Measurements from ENCODE around the gene MAPK14. TPM values are rescaled to one million over a fixed set of nuclear protein-coding genes. Genes with fewer than 3 reads are reported as not detected.

MAPK14 gene
- polyA plus RNA-seq, 3 donors = 54.4 to 57.7 (median 54.5) TPM

- DNase-seq (ENCODE audit: low read depth in 3 of 3, low spot score in 2 of 3) = no peak
These were observed 6.8 kb downstream of the MAPK14 start for GRCh38 chr6:36034441-36034840.

GRCh38 chr6:36035225-36035624 is 7.6 kb downstream of the MAPK14 start:
- DNase-seq (ENCODE audit: low read depth in 3 of 3, low spot score in 2 of 3) = no peak

GRCh38 chr6:36038120-36038876 is 10.7 kb downstream of the MAPK14 start:
- DNase-seq (ENCODE audit: low read depth in 3 of 3, low spot score in 2 of 3) = no peak

GRCh38 chr6:36039112-36039511 is 11.5 kb downstream of the MAPK14 start:
- no peak for DNase-seq (ENCODE audit: low read depth in 3 of 3, low spot score in 2 of 3)

GRCh38 chr6:36040958-36041357 is 13.3 kb downstream of the MAPK14 start:
- DNase-seq (ENCODE audit: low read depth in 3 of 3, low spot score in 2 of 3) = no peak

- DNase-seq (ENCODE audit: low read depth in 3 of 3, low spot score in 2 of 3) = no peak
These were observed 15.1 kb downstream of the MAPK14 start for GRCh38 chr6:36042618-36043260.

- no peak for DNase-seq (ENCODE audit: low read depth in 3 of 3, low spot score in 2 of 3)
These were observed 22.0 kb downstream of the MAPK14 start for GRCh38 chr6:36049582-36049981.

GRCh38 chr6:36050305-36050704 is 22.7 kb downstream of the MAPK14 start:
- DNase-seq (ENCODE audit: low read depth in 3 of 3, low spot score in 2 of 3) = no peak

- no peak for DNase-seq (ENCODE audit: low read depth in 3 of 3, low spot score in 2 of 3)
These were observed 23.5 kb downstream of the MAPK14 start for GRCh38 chr6:36050947-36051710.

- DNase-seq (ENCODE audit: low read depth in 3 of 3, low spot score in 2 of 3) = no peak
These were observed 24.5 kb downstream of the MAPK14 start for GRCh38 chr6:36052097-36052496.

GRCh38 chr6:36053878-36054277 is 26.3 kb downstream of the MAPK14 start:
- DNase-seq (ENCODE audit: low read depth in 3 of 3, low spot score in 2 of 3) = no peak

GRCh38 chr6:36054415-36054814 is 26.8 kb downstream of the MAPK14 start:
- no peak for DNase-seq (ENCODE audit: low read depth in 3 of 3, low spot score in 2 of 3)

GRCh38 chr6:36054956-36055355 is 27.3 kb downstream of the MAPK14 start:
- DNase-seq (ENCODE audit: low read depth in 3 of 3, low spot score in 2 of 3) = no peak

- DNase-seq (ENCODE audit: low read depth in 3 of 3, low spot score in 2 of 3) = no peak
These were observed 28.6 kb downstream of the MAPK14 start for GRCh38 chr6:36056178-36056577.

- DNase-seq (ENCODE audit: low read depth in 3 of 3, low spot score in 2 of 3) = no peak
These were observed 33.6 kb downstream of the MAPK14 start for GRCh38 chr6:36061236-36061635.

GRCh38 chr6:36062247-36062646 is 34.6 kb downstream of the MAPK14 start:
- no peak for DNase-seq (ENCODE audit: low read depth in 3 of 3, low spot score in 2 of 3)

GRCh38 chr6:36063318-36064060 is 35.9 kb downstream of the MAPK14 start:
- DNase-seq (ENCODE audit: low read depth in 3 of 3, low spot score in 2 of 3) = no peak

- DNase-seq (ENCODE audit: low read depth in 3 of 3, low spot score in 2 of 3) = no peak
These were observed 37.3 kb downstream of the MAPK14 start for GRCh38 chr6:36064770-36065396.

GRCh38 chr6:36065916-36066315 is 38.3 kb downstream of the MAPK14 start:
- DNase-seq (ENCODE audit: low read depth in 3 of 3, low spot score in 2 of 3) = no peak

- DNase-seq (ENCODE audit: low read depth in 3 of 3, low spot score in 2 of 3) = no peak
These were observed 39.2 kb downstream of the MAPK14 start for GRCh38 chr6:36066817-36067216.

All from right renal cortex interstitium (tissue), 3 donors.